ENCODE measurements around the gene RTN4IP1. TPM values are rescaled to one million over a fixed set of nuclear protein-coding genes. Genes with fewer than 3 reads are reported as not detected.
A peak's percentile ranks its signal among the peaks of the same experiment; 100 is the strongest.

RTN4IP1 gene, protein sequence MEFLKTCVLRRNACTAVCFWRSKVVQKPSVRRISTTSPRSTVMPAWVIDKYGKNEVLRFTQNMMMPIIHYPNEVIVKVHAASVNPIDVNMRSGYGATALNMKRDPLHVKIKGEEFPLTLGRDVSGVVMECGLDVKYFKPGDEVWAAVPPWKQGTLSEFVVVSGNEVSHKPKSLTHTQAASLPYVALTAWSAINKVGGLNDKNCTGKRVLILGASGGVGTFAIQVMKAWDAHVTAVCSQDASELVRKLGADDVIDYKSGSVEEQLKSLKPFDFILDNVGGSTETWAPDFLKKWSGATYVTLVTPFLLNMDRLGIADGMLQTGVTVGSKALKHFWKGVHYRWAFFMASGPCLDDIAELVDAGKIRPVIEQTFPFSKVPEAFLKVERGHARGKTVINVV
- polyA plus RNA-seq (ENCODE audit: insufficient read length), result 6.9 TPM

DNA sequence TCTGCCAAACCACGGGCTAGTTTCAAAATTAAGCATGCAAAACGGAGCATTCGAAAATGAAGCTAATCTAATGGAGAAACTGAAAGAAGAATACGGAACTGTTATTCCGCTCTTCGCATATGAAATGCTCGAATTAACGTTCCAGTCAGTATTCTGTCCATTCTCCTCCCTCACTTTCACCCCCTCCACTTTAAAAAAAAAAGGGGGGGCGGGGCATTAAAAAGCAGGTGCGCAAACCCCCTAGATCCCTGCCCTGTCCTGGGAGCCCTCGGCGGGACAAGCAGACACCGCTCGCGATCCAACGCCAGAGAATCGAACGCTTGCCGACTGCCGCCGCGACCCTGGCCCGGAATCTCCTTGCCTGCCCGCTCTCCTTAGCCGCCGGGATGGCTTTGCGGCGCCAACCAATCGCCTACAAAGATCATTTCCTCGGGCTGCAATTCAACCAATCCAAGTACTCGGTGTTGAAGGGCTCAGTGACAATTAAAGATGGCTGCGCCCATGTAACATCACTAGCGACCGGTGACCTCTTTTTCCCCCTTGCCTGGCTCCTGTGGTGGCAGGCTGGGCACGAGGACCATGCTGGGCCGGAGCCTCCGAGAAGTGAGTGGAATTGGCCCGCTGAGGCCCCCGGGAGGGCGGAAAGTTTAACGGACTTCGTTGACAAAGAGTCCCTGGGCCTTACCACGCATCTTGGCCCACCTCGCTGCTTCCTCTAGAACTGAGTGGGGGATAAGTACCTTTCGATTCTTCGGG is at the start of gene RTN4IP1, which contains the start of gene QRSL1:
TSS of gene RTN4IP1 (minus strand) at position 396 of the 756 bp plus-strand sequence. CDS start 477 bp downstream, outside the sequence.
TSS of gene QRSL1 (plus strand) at position 476 of the 756 bp plus-strand sequence. CDS start at position 580, 104 bp downstream.
- DNase-seq, result peak; percentile 96

DNA sequence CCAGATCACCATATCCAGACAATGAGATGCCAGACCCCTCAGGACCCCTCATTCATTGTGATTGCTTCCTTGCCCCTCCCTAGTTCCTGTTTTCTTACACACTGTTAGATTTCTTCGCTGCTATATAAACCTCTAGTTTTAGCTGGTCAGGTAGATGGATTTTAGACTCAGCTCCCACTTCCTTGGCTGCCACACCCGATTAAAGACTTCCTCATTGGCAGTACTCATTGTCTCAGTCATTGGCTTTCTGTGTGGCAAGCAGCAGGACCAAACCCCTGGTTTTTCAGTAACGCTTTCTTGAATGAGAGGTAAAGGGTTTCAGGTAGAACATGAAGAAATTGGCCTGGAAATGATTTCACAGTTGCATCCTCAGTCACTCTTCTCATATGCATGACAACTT is 48.0 kb upstream of the RTN4IP1 start:
- no peak for DNase-seq

DNA sequence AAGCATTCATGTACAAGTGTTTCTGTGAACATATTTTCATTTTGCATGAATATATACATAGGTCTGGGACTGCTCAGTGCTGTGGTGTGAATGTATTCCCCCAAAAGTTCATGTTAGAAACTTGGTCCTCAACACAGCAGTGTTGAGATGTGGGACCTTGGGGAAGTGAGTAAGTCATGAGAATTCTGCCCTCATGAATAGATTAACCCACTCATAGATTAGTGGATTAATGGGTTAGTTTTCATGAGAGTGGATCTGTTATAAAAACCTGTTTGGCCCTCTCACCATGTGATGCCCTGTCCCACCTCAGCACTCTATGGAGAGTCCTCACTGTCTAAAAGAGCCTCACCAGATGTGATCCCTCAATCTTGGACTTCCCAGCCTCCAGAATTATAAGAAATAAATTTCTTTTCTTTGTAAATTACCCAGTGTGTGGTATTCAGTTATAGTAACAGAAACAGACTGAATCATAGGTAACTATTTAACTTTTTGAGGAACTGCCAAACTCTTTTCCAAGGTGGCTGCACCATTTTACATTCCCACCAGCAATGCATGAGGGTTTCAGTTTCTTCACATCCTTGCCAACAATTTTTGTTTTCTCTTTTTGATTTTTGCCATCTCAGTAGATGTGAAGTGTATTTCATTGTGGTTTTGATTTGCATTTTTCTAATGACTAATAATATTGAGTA is 45.4 kb upstream of the RTN4IP1 start:
- DNase-seq, result no peak

DNA sequence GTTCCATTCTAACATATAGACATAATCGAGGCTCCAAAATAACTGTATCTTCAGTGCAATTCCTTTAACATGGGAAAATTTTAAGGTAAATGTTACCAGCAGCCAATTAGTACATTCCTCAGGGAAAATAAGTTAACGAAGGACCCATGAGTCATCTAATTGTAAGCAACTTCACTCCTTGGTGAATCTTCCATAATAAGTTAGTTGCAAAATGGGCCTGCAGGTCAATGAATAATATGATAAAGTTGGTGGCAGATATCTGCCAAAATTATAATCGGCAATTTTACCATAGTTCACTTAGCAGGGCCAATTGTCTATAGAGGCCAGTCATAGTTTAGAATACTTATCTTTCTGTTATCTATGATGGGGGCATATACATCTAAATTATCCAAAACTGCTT is 42.4 kb upstream of the RTN4IP1 start:
- DNase-seq, result no peak

DNA sequence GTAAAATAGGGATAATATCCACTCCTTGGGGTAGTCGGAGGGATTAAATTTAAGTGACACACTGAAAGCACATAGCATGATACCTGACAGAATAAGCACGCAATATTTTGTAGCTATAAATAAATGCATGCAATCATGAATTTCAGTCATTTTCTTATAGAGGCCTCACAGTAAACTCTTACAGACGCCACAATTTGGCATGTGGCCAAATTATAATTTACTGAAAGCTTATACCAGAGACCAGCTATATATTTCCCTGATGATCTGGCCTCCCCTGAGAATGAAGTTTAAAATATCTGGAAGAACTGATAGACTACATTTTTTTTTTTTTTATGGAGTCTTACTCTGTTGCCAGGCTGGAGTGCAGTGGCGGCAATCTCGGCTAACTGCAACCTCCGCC is 40.9 kb upstream of the RTN4IP1 start:
- no peak for DNase-seq

DNA sequence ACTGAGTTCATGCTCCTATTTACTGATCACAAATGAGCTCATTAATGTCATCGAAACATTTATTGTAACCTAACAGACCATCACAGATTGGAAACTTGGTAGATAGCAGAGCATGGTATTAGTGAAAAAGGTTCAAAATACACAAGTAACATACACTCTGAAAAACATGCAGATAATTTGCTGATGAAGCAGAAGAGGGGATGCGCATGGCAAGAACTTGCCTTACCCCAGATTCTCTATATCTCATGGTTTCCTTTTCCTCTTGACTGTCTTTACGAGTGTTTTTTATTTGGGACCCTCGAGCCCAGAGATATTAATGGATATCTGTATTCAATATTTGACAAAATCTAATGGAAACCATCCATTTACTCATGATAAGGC is 37.7 kb upstream of the RTN4IP1 start:
- no peak for DNase-seq

DNA sequence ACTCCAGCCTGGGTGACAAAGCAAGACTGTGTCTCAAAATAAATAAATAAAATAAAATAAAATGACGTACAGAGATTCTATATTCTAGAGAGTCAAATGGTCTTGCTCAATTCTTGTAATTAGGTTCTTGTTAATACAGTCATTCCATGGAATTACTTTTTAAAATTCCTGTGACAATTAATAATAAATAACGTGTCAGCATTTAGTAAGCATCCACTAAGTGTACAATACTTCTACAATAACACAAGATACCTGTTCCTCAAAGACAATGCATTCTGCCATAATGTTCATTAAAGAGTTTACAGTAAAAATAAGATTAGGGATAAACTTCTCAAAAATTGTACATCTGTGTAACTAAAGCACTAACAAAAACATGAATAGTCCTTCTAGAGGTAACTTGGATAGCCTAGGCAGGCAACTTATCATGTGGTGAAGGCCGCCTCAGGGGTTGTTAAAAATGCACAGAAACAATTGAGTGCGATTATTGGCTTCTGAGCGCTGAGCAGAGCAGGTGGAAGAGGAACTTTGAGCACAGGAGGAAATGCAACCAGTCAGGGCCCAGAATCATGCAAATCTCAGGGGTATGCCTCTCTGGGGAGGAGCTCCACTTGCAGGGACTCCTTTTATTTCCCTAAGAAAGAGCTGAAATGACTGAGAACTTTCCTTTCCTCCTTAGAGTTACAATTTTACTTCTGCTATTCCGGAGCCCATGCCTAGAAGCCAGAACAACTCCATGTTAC is 37.2 kb upstream of the RTN4IP1 start:
- no peak for DNase-seq

DNA sequence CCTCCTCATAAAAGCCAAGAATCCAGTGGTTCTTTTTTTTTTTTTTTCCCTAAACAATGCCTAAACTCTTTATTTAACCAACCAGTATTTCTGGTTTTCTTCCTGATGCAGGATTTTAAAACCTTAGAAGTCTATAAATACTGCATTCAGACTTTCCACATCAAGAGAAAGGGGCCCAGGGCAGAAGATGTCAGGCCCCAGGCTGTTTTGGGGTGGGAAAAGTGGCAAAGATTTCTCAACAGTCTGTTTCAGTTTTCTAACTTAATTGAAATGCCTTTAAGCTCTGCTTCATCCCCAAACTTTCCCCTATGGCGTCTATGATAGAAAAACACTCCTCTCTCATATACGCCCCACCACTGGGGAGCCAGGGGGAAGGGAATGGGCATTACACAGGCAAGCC is 33.2 kb upstream of the RTN4IP1 start:
- DNase-seq, result no peak

DNA sequence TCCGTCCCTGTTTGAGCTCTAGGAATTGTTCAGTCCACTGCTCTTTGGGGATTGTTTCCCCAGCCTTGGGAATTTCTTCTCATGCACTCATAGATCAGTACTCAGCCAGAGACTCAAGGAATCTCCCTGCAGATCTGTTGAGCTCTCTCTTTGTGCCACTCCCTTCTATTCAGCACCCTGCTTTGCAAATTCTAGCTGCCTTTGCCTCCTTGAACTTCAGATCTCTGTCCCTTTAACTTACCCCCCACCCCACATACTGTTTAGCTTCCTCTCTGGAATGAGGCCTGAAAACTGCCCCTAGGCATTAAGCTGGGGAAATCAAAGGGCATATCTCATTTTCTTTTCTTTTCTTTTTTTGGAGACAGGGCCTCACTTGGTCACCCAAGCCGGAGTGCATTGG is 30.6 kb upstream of the RTN4IP1 start:
- DNase-seq, result no peak

DNA sequence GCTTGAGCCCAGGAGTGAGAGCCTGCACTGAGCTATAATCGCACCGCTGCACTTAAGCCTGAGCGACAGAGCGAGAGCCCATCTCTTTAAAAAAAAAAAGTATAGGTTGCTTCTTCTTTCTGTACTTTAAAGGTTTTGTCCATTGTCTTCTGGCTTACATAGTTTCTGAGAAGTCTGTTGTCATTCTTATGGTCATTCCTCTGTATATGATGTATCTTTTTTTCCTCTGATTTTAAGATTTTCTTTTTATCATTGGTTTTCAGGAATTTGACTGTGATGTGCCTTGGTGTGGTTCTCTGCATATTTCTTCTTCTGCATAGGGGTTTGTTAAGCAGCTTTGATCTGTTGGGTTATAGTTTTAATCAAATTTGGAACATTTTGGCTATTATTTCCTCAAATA is 29.2 kb upstream of the RTN4IP1 start:
- no peak for DNase-seq

DNA sequence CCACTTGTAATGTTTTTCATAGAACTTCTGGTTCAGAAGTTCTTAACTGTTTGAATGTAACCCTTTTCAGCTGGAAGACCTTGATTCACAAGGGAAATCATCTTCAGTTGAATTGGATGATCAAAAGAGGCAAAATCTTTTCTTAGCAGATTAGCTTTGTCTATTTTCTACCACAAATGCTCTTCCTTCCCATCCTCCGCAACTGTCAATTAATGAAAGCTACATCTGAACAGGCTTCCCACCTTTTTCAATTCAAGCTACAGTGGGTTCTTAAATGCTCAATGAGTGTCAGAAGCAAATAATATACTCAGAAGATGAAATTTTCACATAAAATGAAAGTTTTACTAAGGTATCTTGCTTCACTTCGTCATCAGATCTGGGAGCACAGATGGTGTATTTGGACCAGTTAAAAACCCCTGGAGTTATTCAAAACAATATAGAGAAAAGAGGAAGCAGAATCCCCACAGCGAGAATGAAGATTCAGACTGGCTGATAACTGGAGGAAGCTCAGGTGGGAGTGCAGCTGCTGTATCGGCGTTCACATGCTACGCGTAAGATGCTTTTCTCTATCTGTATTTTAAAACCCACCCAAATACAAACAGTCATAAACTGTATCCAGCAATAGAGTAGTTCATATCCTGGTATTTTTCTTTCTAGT is 19.5 kb upstream of the RTN4IP1 start:
- DNase-seq, result no peak

DNA sequence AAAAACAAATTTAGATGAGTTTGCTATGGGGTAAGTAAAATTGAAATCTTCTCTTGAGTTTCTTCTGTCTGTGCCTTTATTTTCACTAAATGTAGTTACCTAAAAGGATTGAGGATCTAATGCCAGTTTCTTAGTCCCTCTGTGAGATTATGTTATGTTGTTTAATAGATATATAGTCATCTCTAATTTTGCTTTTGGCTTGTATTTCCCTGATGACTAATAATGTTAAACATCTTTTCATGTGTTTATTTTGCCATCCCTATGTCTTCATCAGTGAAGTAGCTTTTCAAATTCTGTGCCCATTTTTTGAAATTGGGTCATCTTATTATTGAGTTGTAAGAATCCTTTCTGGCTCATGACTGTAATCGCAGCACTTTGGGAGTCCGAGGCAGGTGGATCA is 13.8 kb upstream of the RTN4IP1 start:
- DNase-seq, result no peak

DNA sequence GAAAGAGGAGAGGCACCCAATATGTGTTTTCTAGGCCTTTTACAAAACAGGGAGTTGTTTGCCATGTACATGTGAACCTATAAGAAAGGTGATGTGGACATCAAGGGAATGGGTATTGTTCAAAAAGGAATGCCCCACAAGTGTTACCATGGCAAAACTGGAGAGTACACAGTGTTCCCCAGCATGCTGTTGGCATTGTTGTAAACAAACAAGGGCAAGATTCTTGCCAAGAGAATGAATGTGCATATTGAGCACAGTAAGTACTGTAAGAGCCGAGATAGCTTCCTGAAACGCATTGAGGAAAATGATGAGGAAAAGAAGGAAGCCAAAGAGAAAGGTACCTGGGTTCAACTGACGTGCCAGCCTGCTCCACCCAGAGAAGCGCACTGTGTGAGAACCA is 13.2 kb upstream of the RTN4IP1 start:
- DNase-seq, result no peak

DNA sequence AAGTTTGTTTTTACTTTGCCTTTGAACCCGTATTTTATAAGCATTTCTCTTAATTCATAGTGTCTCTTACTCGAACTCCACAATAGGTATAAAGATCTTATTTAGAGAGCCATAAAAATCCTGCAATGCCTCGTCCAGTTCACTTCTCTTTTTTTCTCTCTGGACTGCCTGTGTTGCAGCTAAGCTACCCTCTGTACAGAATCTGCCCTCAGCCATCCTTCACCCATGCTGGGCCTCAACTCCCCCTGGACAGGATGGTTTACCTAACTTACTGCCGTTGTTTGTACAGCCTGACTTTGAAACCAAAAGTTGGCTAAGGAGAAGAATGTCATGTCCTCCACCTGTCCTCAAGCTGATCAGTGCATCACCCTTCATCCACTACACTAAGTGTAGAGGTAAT is 10.5 kb upstream of the RTN4IP1 start:
- DNase-seq, result no peak

DNA sequence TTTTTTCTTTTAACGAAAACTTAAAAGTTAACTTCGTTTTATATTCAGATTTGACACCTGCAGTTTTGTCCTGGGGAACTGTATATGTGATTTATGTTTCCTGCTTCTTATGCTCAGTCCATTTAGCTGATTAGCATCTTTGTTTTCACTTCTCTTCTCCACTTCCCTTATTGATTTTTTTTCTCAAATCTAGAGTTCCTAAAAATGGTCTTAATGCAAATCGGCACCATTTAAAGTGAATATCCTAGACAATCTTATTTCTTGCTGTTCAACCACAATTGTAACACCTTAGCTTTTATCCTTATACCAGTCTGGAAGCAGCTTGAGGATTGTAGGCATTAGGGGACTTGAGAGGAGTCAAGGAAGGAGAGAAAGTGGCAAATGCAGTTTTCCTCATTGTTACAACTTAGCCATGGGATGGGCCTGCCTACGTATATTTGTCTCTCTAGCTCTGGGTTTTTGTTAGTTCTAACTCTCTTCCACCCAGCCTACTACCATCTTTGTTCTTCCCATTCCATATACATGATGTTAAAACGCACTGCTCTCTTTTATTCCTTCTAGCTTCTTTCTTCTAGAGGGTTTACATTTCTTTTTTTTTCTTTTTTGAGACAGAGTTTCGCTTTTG is 8.5 kb upstream of the RTN4IP1 start:
- no peak for DNase-seq

DNA sequence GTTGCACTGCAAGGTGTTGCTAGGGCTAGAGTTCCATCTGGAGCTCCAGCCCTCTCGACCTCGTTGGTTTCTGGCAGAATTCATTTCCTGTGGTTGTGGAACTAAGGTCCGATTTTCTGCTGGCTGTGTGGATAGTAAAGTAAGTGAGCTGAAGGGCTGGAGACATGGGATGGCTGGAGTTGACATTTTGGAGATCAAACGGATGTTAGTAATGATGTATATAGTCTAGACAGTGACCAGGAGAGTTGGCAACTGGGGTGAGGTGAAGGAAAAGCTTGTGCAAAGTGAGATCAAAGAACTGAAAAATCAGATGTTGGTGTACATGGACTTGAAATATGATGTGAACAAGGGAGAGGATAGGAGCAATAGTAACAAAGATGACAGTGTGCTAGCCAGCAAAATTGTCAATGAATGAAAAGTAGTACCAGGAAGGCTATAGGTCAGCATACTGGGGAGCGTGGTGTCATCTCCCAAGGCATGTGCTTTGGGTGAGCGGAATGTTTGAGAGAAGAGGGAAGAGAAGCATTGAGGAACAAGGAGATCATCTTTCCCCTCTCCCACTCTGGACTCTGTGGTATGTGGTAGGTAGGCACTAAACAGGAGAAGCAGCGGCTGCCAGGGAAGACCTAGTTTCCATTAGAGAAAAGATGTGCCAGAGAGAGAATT is 7.9 kb upstream of the RTN4IP1 start:
- DNase-seq, result no peak

DNA sequence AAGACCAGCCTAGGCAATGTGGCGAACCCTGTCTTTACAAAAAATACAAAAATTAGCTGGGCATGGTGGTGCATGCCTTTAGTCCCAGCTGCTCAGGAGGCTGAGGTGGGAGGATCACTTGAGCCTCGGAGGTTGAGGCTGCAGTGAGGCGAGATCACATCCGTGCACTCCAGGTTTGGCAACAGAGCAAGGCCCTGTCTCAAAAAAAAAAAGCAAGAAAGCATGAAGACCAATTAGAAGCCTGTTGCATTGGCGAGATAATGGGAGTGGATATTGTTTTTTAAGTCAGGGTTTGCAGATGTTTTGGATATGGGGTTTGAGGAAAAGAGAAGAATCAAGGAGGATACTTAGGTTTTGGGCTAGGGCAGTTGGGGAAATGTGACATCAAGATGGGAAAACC is 5.3 kb upstream of the RTN4IP1 start:
- DNase-seq, result no peak

DNA sequence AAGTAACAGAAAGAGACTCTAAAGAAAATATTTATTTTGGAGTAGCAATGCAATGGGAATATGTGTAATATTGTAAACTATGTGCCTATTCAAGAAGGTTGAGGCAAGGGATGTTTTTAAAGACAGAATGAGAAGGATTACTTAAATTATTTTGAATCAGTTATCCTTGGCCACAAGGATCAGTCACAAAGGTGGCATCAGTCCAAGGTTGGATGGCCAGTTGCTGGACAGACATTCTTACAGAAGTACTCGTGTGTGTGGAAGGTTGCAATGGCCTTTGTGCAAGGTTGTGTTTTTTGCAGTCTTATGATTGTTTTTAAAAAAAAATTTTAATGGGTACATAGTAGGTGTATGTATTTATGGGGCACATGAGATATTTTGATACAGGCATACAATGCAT is 2.0 kb upstream of the RTN4IP1 start:
- DNase-seq, result no peak

DNA sequence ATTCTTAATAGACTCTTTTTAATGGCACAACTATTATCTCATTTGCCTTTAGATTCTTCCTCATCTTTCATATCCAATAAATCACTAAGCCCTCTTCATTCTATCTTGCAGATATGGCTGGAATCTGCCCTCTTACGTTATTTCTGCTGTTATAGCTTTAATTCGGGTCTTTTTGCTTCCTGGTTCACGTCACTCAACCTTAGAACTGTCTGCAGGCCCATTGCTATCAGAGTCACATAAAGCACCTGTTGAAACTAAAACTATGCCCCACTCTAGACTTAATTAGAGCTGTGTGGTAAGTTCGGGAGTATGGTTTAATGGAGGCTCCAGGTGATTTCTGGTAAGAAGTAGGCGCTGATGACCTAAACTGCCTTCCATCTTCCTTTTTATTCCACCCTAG is 1.1 kb upstream of the RTN4IP1 start:
- no peak for DNase-seq

DNA sequence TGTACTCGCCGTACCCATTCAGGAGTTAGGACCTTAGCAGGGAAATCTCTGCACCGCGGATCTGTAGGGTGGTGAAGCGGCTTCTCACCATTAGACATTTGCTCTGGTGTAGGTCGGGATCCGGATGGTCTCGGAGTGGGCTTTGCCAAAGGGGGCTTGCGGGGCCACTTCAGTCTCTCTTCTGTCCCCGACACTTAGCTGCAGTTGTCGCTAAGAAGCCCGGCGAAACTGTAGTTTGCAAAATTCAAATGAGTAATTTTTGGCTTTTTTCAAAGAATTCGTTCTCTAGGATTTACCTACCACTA is 513 bp upstream of the RTN4IP1 start:
- DNase-seq, result no peak

DNA sequence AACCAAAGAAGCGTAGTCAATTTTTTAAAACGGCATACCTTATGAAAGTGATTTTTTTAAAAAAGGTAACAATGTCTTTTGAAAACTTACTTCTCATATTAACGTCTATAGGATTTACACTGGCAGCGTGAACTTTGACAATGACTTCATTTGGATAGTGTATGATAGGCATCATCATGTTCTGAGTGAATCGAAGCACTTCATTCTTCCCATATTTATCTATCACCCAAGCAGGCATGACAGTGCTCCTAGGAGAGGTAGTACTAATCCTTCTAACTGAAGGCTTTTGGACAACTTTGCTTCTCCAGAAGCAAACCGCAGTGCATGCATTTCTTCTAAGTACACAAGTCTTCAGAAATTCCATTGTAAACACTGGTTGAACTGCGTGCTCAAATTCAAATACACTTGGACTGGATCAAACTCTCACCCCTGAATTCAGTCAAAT is 618 bp downstream of the RTN4IP1 start:
- DNase-seq, result no peak

Data from hindlimb muscle (tissue), 1 donor.